Gastroesophageal sphincter (tissue), 3 donors: ENCODE results near the gene DOK5.

Source experiments
- POLR2A ChIP-seq, 2 donors: fragments of 450-650 bp; IDR thresholded peaks; one replicate each; pipeline ENCODE4 v1.6.1; 2017; ENCODE audit warnings: antibody characterized with exemption in 2 of 2, mild to moderate bottlenecking in 2 of 2, moderate library complexity in 1 of 2
- POLR2AphosphoS5 ChIP-seq: sonication (generic); formaldehyde crosslinking; IDR thresholded peaks from one replicate; pipeline ENCODE4 v1.6.1; 2017; ENCODE audit warnings: antibody characterized with exemption
- TF ChIP-seq, protein P1 (sequence below), 4 experiments: fragments of 200-600 bp in 2 of 4; fragments of 450-650 bp in 2 of 4; sonication (generic) in 1 of 4; IDR thresholded peaks; one replicate each; pipeline ENCODE4 v1.5.1; 2017 to 2019; ENCODE audit warnings: antibody characterized with exemption in 4 of 4, mild to moderate bottlenecking in 2 of 4, moderate library complexity in 2 of 4

DNA sequence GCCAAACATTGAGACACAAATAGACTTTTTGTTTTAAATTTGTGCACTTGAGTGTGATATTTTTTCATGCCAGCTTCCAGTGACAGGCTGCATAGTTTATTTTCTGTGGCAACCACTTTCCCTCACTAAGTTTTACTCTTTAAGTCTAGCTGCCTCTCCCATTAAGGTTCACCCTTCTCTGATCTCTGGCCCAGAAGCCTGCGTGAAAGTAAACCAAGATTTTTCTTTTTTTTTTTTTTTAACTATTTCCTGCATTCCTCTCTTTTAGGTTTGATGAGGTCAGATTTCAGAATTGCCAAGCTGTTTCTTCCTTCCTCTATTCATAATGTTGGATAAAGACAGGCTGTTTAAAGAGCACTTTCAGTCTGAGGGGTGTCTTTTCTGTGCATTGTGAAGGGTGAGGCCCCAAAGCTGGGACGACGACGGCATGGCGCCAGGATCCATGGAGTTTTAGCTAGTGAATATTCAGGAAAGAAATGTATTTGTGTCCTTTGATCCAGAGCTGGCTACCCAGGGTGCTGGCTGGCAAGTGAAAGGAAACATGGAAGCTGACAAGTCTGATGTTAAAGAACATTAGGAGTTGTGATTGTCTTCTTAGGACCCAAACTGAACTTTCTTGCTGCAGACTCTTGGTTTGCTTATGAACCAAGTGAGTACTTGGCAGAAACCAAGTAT lies 50.7 kb downstream of the DOK5 start:
- TF ChIP-seq, protein P1, sequence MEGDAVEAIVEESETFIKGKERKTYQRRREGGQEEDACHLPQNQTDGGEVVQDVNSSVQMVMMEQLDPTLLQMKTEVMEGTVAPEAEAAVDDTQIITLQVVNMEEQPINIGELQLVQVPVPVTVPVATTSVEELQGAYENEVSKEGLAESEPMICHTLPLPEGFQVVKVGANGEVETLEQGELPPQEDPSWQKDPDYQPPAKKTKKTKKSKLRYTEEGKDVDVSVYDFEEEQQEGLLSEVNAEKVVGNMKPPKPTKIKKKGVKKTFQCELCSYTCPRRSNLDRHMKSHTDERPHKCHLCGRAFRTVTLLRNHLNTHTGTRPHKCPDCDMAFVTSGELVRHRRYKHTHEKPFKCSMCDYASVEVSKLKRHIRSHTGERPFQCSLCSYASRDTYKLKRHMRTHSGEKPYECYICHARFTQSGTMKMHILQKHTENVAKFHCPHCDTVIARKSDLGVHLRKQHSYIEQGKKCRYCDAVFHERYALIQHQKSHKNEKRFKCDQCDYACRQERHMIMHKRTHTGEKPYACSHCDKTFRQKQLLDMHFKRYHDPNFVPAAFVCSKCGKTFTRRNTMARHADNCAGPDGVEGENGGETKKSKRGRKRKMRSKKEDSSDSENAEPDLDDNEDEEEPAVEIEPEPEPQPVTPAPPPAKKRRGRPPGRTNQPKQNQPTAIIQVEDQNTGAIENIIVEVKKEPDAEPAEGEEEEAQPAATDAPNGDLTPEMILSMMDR (IDR thresholded peaks at IDR 0.05): no peak
- no peak for TF ChIP-seq POLR2A (IDR thresholded peaks at IDR 0.05)
- TF ChIP-seq POLR2AphosphoS5: no peak
